GM18505 (cell line): ENCODE measurements around the gene FAM199X.
"Not testable (repeated sequence)": the region's sequence is repeated elsewhere in the genome, so short reads cannot be mapped to it uniquely, and the experiment has no call there.

Experiments
- ATAC-seq: cut with Tn5 transposase; IDR thresholded peaks from one replicate; pipeline ENCODE4 v1.9.1; 2021; ENCODE audit not compliant: unreplicated experiment
- POLR2A ChIP-seq: IDR thresholded peaks from 4 replicates; pipeline ENCODE4 v1.6.1; 2011; ENCODE audit warnings: borderline replicate concordance; ENCODE audit not compliant: insufficient read depth, insufficient read length; ENCODE audit errors: extremely low read depth

The FAM199X gene

DNA sequence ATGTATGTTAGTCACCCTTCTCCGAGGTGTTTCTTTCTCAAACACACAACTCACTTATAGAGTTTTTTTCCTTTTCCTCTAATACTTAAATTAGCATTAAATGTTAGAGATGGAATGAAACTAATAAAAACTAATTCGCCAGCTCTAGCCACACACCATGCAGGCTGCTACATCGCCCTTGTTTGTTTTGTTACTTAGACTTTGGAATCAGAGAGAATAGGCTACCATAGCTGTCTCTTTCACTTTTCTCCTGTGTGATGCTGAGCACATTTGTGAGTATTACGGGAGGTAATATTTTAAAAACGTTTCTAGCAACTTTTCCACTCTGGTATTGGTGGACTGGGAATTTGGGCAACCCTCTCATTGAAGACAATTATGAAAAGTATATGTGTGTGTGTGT is 44.9 kb downstream of the FAM199X start:
- TF ChIP-seq POLR2A, result no peak
- ATAC-seq, result no peak

DNA sequence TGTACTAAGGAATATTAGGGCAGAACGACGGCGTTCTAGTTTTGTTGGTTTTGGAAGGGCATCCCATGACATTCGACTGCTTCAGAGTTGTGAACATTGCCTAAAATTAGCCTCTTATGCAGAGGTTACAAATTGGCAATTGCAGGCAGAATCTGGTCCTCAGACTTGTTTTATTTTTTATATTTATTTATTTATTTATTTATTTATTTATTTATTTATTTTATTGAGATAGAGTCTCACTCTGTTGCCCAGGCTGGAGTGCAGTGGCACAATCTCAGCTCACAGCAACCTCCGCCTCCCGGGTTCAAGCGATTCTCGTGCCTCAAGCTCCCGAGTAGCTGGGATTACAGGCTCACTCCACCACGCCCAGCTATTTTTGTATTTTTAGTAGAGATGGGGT is 63.8 kb downstream of the FAM199X start:
- ATAC-seq, result not testable (repeated sequence)
